Mammary epithelial cell (primary cell): ENCODE data around the gene USP32.
"Not testable (repeated sequence)": the region's sequence is repeated elsewhere in the genome, so short reads cannot be mapped to it uniquely, and the experiment has no call there.

Experiments
- EZH2 ChIP-seq: IDR thresholded peaks from 2 replicates; pipeline ENCODE4 v1.6.1; 2012; ENCODE audit warnings: low read length, inconsistent platforms, borderline replicate concordance
- TF ChIP-seq, protein P1 (sequence below), 2 donors: IDR thresholded peaks in 1 of 2; conservative IDR thresholded peaks in 1 of 2; 2 replicates each; pipeline ENCODE4 v1.5.1; 2011 to 2012; ENCODE audit warnings: inconsistent platforms in 2 of 2, low read length in 2 of 2, mild to moderate bottlenecking in 2 of 2, control low read depth in 1 of 2, low read depth in 1 of 2; ENCODE audit not compliant: insufficient read depth in 1 of 2; ENCODE audit errors: extremely low read depth in 1 of 2

DNA sequence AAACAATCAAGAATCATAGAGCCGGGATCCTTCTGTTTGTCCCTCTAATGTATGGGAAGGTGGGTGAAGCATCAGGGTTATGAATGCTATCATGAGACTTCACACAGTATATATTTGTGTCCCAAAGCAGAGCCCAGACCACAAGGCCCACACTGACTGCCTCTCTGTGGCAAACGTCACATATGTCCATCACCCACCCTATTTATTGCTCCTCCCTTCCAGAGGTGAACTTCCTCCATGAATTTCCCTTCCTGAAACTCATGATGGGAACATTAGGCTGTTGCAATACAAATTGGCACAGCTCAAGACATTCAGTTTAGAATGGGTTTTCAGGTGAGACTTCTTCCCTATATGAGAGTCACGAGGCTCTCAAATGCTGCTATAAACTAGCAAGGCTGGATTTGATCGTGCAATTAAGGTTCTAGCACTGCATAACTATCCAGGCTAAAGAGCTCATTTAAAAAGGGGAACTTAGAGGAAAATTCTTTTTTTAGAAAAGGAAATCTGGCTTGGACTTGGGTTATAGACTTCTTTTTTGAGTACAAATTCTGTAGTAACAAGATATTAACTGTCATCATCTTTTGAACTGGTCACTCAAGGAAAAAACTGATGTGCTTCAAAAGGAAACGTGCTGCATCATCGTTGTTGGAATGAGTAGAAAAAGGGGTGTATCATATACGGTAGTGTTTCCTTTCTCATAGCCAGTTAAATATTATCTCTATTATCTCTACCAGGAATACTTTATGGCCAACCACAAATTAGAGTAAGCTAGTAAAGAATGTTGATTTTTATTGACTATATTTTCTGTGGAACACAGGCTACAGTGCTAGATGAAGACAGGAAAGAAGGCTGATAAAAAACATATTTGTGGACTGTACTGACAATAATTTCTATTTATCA lies 204.8 kb downstream of the USP32 start:
- TF ChIP-seq, protein P1, sequence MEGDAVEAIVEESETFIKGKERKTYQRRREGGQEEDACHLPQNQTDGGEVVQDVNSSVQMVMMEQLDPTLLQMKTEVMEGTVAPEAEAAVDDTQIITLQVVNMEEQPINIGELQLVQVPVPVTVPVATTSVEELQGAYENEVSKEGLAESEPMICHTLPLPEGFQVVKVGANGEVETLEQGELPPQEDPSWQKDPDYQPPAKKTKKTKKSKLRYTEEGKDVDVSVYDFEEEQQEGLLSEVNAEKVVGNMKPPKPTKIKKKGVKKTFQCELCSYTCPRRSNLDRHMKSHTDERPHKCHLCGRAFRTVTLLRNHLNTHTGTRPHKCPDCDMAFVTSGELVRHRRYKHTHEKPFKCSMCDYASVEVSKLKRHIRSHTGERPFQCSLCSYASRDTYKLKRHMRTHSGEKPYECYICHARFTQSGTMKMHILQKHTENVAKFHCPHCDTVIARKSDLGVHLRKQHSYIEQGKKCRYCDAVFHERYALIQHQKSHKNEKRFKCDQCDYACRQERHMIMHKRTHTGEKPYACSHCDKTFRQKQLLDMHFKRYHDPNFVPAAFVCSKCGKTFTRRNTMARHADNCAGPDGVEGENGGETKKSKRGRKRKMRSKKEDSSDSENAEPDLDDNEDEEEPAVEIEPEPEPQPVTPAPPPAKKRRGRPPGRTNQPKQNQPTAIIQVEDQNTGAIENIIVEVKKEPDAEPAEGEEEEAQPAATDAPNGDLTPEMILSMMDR (conservative IDR thresholded peaks at IDR 0.05 in 1 of 2, IDR thresholded peaks at IDR 0.05 in 1 of 2; ENCODE audit: extremely low read depth in 1 of 2, insufficient read depth in 1 of 2, low read depth in 1 of 2, low read length in 2 of 2) = not testable (repeated sequence)
- not testable (repeated sequence) for TF ChIP-seq EZH2
